Karpas-422 (cell line): Measurements from ENCODE around the gene EHMT2. TPM values are rescaled to one million over a fixed set of nuclear protein-coding genes. Genes with fewer than 3 reads are reported as not detected.

ENCODE experiments used
- DNase-seq: peaks from one replicate; pipeline ENCODE4 v3.0.0-alpha.2; 2015
- H2AFZ ChIP-seq: fragments of 200-600 bp; sonication (generic); 2 replicates; pipeline ENCODE4 v1.6.1; 2014; ENCODE audit warnings: antibody characterized with exemption, low read length, mixed read lengths
- H3K27ac ChIP-seq: fragments of 200-600 bp; sonication (generic); 2 replicates; pipeline ENCODE4 v1.5.1; 2014; ENCODE audit warnings: mild to moderate bottlenecking, low read length, moderate library complexity
- H3K27me3 ChIP-seq: fragments of 200-600 bp; sonication (generic); 2 replicates; pipeline ENCODE4 v1.6.1; 2014; ENCODE audit warnings: low read length, mixed read lengths
- H3K36me3 ChIP-seq: fragments of 200-600 bp; sonication (generic); 2 replicates; pipeline ENCODE4 v1.6.1; 2014; ENCODE audit warnings: low read length, mixed read lengths; ENCODE audit not compliant: insufficient read depth
- H3K4me1 ChIP-seq: fragments of 200-600 bp; sonication (generic); 2 replicates; pipeline ENCODE4 v1.6.1; 2014; ENCODE audit warnings: mild to moderate bottlenecking, low read length, mixed read lengths
- H3K4me2 ChIP-seq: fragments of 200-600 bp; sonication (generic); 2 replicates; pipeline ENCODE4 v1.6.1; 2014; ENCODE audit warnings: low read length, low read depth, mild to moderate bottlenecking; ENCODE audit not compliant: poor library complexity, severe bottlenecking
- H3K4me3 ChIP-seq: fragments of 200-600 bp; sonication (generic); 2 replicates; pipeline ENCODE4 v1.5.1; 2014; ENCODE audit warnings: mild to moderate bottlenecking, antibody characterized with exemption, low read length, mixed read lengths
- H3K79me2 ChIP-seq: fragments of 200-600 bp; sonication (generic); 2 replicates; pipeline ENCODE4 v1.6.1; 2014; ENCODE audit warnings: mild to moderate bottlenecking, low read length, mixed read lengths
- H3K9ac ChIP-seq: fragments of 200-600 bp; sonication (generic); 2 replicates; pipeline ENCODE4 v1.6.0; 2014; ENCODE audit warnings: low read length
- H3K9me2 ChIP-seq: fragments of 200-600 bp; sonication (generic), shearing (Covaris generic); replicated peaks from 2 replicates; pipeline ENCODE4 v1.6.0; 2014; ENCODE audit warnings: mild to moderate bottlenecking, low read length, moderate library complexity; ENCODE audit not compliant: insufficient read depth
- H3K9me3 ChIP-seq: fragments of 300-700, 200-600 bp; sonication (generic); 2 replicates; pipeline ENCODE4 v1.6.1; 2014; ENCODE audit warnings: low read length, mixed read lengths
- H4K20me1 ChIP-seq: fragments of 200-600 bp; sonication (generic); 2 replicates; pipeline ENCODE4 v1.6.1; 2014; ENCODE audit warnings: mild to moderate bottlenecking, antibody characterized with exemption, low read length, low read depth; ENCODE audit not compliant: insufficient read depth
- total RNA-seq: library from RNA; depleted of rRNA; stranded (reverse); fragments of >200 nt; shearing (Covaris generic); gene quantifications from 2 replicates; pipeline ENCODE4 v1.2.3, GENCODE V29; 2014; ENCODE audit warnings: low replicate concordance; rRNA removed

Gene EHMT2
- total RNA-seq, result 40.0 and 79.0 TPM in 2 replicates

- H3K9me3 ChIP-seq, result no peaks in the 10 kb centered on the region
- peak within 1 kb of the TSS; percentile 91 for H3K9ac ChIP-seq
- H3K9me2 ChIP-seq, result no peaks in the 10 kb centered on the region
- peak within 1 kb of the TSS; percentile 66 for H3K27ac ChIP-seq
- no peaks in the 10 kb centered on the region for H4K20me1 ChIP-seq
- peak; percentile 95 for DNase-seq
- peaks cover 10% of the 10 kb centered on the region; the same call in 1 of the 2 replicates for H3K36me3 ChIP-seq
- peaks cover 45% of the 10 kb centered on the region for H3K4me1 ChIP-seq
- H3K4me3 ChIP-seq, result peak within 1 kb of the TSS; percentile 75
- peak within 1 kb of the TSS; percentile 89 for H3K4me2 ChIP-seq
- H3K27me3 ChIP-seq, result no peaks in the 10 kb centered on the region
- peak within 1 kb of the TSS; percentile 8; the same call in 1 of the 2 replicates for H2AFZ ChIP-seq
- peaks cover 19% of the 10 kb centered on the region for H3K79me2 ChIP-seq
Measured at GRCh38 chr6:31897612-31898382, at the start of gene EHMT2. Gene EHMT2, minus strand, starts transcription at chr6:31897698. Its CDS starts 21 bp downstream, at chr6:31897677.

- H3K9me3 ChIP-seq, result no peaks in the 10 kb centered on the region
Measured at GRCh38 chr6:31947070-31947675, 49.7 kb upstream of the EHMT2 start.

GRCh38 chr6:31946370-31946885 is 48.9 kb upstream of the EHMT2 start:
- Histone ChIP-seq H3K27ac (no peak overlapping the region), H3K36me3 (0 out of 2 replicates have a peak, but pooled peaks cover 3% of the 10 kb centered on the region), H3K4me1 (no peaks in the 10 kb centered on the region), H3K79me2 (no peaks in the 10 kb centered on the region), H3K4me2 (no peak overlapping the region), H3K9me2 (no peaks in the 10 kb centered on the region), H2AFZ (no peak overlapping the region), H3K27me3 (no peaks in the 10 kb centered on the region), H3K9me3 (no peaks in the 10 kb centered on the region), H3K4me3 (no peak overlapping the region), H4K20me1 (no peaks in the 10 kb centered on the region), H3K9ac (no peak overlapping the region)
- DNase-seq, result no peak

More at GRCh38 chr6:31947070-31947675, 49.7 kb upstream of the EHMT2 start:
- no peaks in the 10 kb centered on the region for H3K9me2 ChIP-seq
- H3K9ac ChIP-seq, result no peak overlapping the region
- no peak overlapping the region for H2AFZ ChIP-seq
- H3K36me3 ChIP-seq, result 0 out of 2 replicates have a peak, but pooled peaks cover 10% of the 10 kb centered on the region
- H3K79me2 ChIP-seq, result no peaks in the 10 kb centered on the region
- H4K20me1 ChIP-seq, result no peaks in the 10 kb centered on the region
- H3K4me1 ChIP-seq, result no peaks in the 10 kb centered on the region
- no peak overlapping the region for H3K4me3 ChIP-seq
- H3K27me3 ChIP-seq, result no peaks in the 10 kb centered on the region
- no peak overlapping the region for H3K27ac ChIP-seq
- no peak overlapping the region for H3K4me2 ChIP-seq
- no peak for DNase-seq

- H3K4me3 ChIP-seq, result no peak within 1 kb of the TSS
- no peak within 1 kb of the TSS for H2AFZ ChIP-seq
- no peak for DNase-seq
- H3K27me3 ChIP-seq, result no peaks in the 10 kb centered on the region
- no peak within 1 kb of the TSS for H3K9ac ChIP-seq
- H3K9me2 ChIP-seq, result no peaks in the 10 kb centered on the region
- H3K9me3 ChIP-seq, result no peaks in the 10 kb centered on the region
- no peaks in the 10 kb centered on the region for H3K79me2 ChIP-seq
- H3K4me1 ChIP-seq, result no peaks in the 10 kb centered on the region
- H3K4me2 ChIP-seq, result no peak within 1 kb of the TSS
- H4K20me1 ChIP-seq, result no peaks in the 10 kb centered on the region
- H3K27ac ChIP-seq, result no peak within 1 kb of the TSS
- no peaks in the 10 kb centered on the region for H3K36me3 ChIP-seq
Measured at GRCh38 chr6:31945507-31946369, 48.2 kb upstream of the EHMT2 start, which contains the start of gene CFB. Gene CFB, plus strand, starts transcription at chr6:31946095. Its CDS starts 127 bp downstream, at chr6:31946222.

GRCh38 chr6:31945154-31945506 is 47.6 kb upstream of the EHMT2 start:
- H4K20me1 ChIP-seq, result no peaks in the 10 kb centered on the region
- H3K27ac ChIP-seq, result no peak overlapping the region
- no peaks in the 10 kb centered on the region for H3K27me3 ChIP-seq
- H3K4me2 ChIP-seq, result no peak overlapping the region
- no peak overlapping the region for H2AFZ ChIP-seq
- peaks cover 3% of the 10 kb centered on the region; the same call in 1 of the 2 replicates for H3K4me1 ChIP-seq
- no peak overlapping the region for H3K9ac ChIP-seq
- no peak for DNase-seq
- H3K9me3 ChIP-seq, result no peaks in the 10 kb centered on the region
- H3K36me3 ChIP-seq, result no peaks in the 10 kb centered on the region
- no peak overlapping the region for H3K4me3 ChIP-seq
- H3K79me2 ChIP-seq, result no peaks in the 10 kb centered on the region
- H3K9me2 ChIP-seq, result no peaks in the 10 kb centered on the region

GRCh38 chr6:31943742-31944141 is 46.2 kb upstream of the EHMT2 start:
- no peak overlapping the region for H3K4me3 ChIP-seq
- no peaks in the 10 kb centered on the region for H3K36me3 ChIP-seq
- H3K27ac ChIP-seq, result no peak overlapping the region
- no peaks in the 10 kb centered on the region for H3K27me3 ChIP-seq
- H3K9ac ChIP-seq, result no peak overlapping the region
- no peak overlapping the region for H3K4me2 ChIP-seq
- H2AFZ ChIP-seq, result no peak overlapping the region
- H4K20me1 ChIP-seq, result no peaks in the 10 kb centered on the region
- H3K9me3 ChIP-seq, result no peaks in the 10 kb centered on the region
- peaks cover 4% of the 10 kb centered on the region; the same call in 1 of the 2 replicates for H3K4me1 ChIP-seq
- no peaks in the 10 kb centered on the region for H3K9me2 ChIP-seq
- DNase-seq, result no peak
- no peaks in the 10 kb centered on the region for H3K79me2 ChIP-seq

- no peaks in the 10 kb centered on the region for H3K9me2 ChIP-seq
- no peak overlapping the region for H3K4me3 ChIP-seq
- peaks cover 4% of the 10 kb centered on the region; the same call in 1 of the 2 replicates for H3K4me1 ChIP-seq
- peak; percentile 39 for DNase-seq
- no peak overlapping the region for H2AFZ ChIP-seq
- no peaks in the 10 kb centered on the region for H3K79me2 ChIP-seq
- no peaks in the 10 kb centered on the region for H4K20me1 ChIP-seq
- no peaks in the 10 kb centered on the region for H3K36me3 ChIP-seq
- H3K27ac ChIP-seq, result no peak overlapping the region
- no peaks in the 10 kb centered on the region for H3K9me3 ChIP-seq
- H3K4me2 ChIP-seq, result no peak overlapping the region
- H3K27me3 ChIP-seq, result no peaks in the 10 kb centered on the region
- no peak overlapping the region for H3K9ac ChIP-seq
Measured at GRCh38 chr6:31940256-31940664, 42.8 kb upstream of the EHMT2 start.
